H1 (cell line): ENCODE results near the gene ZNF646. TPM values are rescaled to one million over a fixed set of nuclear protein-coding genes. Genes with fewer than 3 reads are reported as not detected.

Experiments
- BACH1 ChIP-seq: IDR thresholded peaks from 2 replicates; pipeline ENCODE4 v1.6.1; 2012; ENCODE audit warnings: low read length, improper control_type of control experiment
- EP300 ChIP-seq, 2 experiments: IDR thresholded peaks; 1 replicate in 1 of 2; 2 replicates in 1 of 2; pipeline ENCODE4 v1.6.1; 2011 to 2012; ENCODE audit warnings: low read depth in 2 of 2, low read length in 2 of 2, mild to moderate bottlenecking in 2 of 2, borderline replicate concordance in 1 of 2, inconsistent platforms in 1 of 2, moderate library complexity in 1 of 2
- RFX5 ChIP-seq: IDR thresholded peaks from 2 replicates; pipeline ENCODE4 v1.6.1; 2011; ENCODE audit warnings: low read depth, low read length, improper control_type of control experiment, borderline replicate concordance
- RNF2 ChIP-seq: fragments of 200-900, 300-1000 bp; sonication (generic); IDR thresholded peaks from 2 replicates; pipeline ENCODE4 v1.7.1; 2016; ENCODE audit warnings: borderline replicate concordance, low read depth, mild to moderate bottlenecking, antibody characterized with exemption, low read length; ENCODE audit not compliant: poor library complexity, severe bottlenecking; ENCODE audit errors: missing control alignments
- SRF ChIP-seq: IDR thresholded peaks from 2 replicates; pipeline ENCODE4 v1.6.1; 2011; ENCODE audit warnings: mild to moderate bottlenecking, low read depth, low read length, moderate library complexity
- TBP ChIP-seq: IDR thresholded peaks from 2 replicates; pipeline ENCODE4 v1.6.1; 2011; ENCODE audit warnings: low read depth, low read length, improper control_type of control experiment
- ZNF274 ChIP-seq: IDR thresholded peaks from 2 replicates; pipeline ENCODE4 v1.7.0; 2012; ENCODE audit warnings: low read length, borderline replicate concordance; ENCODE audit errors: extremely low read depth
- polyA plus RNA-seq, 7 experiments: library from polyadenylated mRNA; depleted of rRNA in 3 of 7; stranded (reverse) in 5 of 7; unstranded in 2 of 7; fragments of >200 nt in 5 of 7; fragments of 200-250 nt in 2 of 7; gene quantifications; 1 replicate in 5 of 7; 2 replicates in 1 of 7; 4 replicates in 1 of 7; pipeline versions ENCODE4 v1.2.1 to v1.2.3, GENCODE V29; 2011 to 2013; ENCODE audit warnings: missing spikeins in 2 of 7, mixed read lengths in 2 of 7
- total RNA-seq: library from RNA; stranded (reverse); fragmentation: NEBNext Ultra II Directional; extraction: Animal tissue kit (Norgen Biotek cat#: 25700); gene quantifications from 2 replicates; pipeline ENCODE4 v1.2.1, GENCODE V29; 2021
- TF ChIP-seq, protein P1 (sequence below): IDR thresholded peaks from 2 replicates; pipeline ENCODE4 v1.6.1; 2012; ENCODE audit warnings: low read length, inconsistent platforms

Gene ZNF646
- total and polyA plus RNA-seq, 2 of the 8 experiments (the other 6 are each of a cell fraction or from before 2014, with no cell fraction given): 6.5 to 25.0 TPM

DNA sequence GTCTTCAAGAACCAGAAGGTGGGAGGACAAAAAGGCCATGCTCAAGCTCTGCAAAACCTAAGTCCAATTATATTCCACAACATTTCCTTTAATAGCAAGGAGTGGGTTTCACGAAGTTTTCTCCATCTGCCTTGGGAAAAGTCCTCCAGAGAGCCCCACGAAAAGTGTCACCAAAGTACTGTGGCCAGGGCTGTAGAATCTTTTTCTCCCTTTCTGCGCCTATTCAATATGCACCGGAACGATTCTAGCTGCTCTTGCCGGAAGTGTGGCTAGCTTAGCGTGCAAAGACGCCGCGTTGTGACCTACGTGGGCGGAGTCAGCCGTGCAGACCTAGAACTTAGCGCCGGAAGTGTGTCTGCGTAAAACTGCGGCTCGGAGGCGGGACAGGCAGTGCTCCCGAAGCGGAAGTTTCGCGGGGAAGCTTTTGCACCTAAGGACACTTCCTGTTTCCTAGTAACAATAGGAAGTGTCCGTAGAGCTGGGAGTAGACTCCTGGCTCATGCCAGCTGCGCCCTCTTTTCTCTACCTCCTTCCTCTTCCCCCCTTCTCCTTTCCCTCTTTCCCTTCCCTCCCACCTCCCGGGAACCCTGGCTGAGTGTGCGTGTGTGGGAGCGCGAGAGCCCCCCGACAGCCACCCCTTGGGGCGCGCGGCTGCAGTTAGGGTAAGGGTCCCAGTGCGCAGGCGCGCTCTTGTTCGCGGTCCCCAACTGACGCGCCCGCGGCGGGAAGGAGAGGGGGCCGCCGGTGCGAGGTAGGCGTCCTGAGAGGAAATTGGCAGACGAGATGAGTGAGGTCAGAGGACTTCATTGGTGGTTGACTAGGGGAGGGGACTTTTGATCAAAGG is at the start of gene ZNF646, which contains the start of gene ZNF668 (continued):
- TF ChIP-seq, protein P1, sequence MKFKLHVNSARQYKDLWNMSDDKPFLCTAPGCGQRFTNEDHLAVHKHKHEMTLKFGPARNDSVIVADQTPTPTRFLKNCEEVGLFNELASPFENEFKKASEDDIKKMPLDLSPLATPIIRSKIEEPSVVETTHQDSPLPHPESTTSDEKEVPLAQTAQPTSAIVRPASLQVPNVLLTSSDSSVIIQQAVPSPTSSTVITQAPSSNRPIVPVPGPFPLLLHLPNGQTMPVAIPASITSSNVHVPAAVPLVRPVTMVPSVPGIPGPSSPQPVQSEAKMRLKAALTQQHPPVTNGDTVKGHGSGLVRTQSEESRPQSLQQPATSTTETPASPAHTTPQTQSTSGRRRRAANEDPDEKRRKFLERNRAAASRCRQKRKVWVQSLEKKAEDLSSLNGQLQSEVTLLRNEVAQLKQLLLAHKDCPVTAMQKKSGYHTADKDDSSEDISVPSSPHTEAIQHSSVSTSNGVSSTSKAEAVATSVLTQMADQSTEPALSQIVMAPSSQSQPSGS: no peak
- TF ChIP-seq EP300 (IDR thresholded peaks at IDR 0.05; ENCODE audit: borderline replicate concordance in 1 of 2, low read depth in 2 of 2, low read length in 2 of 2) (no peak; a peak in 1 of 3 replicates), RFX5 (no peak), RNF2 (no peak), SRF (0 out of 2 replicates have a peak, but pooled peaks have one; percentile 8), ZNF274 (no peak), TBP (peak; percentile 81), BACH1 (no peak)
